ENCODE data around the gene UBE2M.
"Not testable (repeated sequence)": the region's sequence is repeated elsewhere in the genome, so short reads cannot be mapped to it uniquely, and the experiment has no call there.

Gene UBE2M

GRCh38 chr19:58558066-58558622 lies at the start of gene UBE2M:
Gene UBE2M (minus strand): TSS chr19:58558611. CDS start chr19:58558381, 230 bp downstream.
- DNase-seq (ENCODE audit: low read depth) = no peak

- DNase-seq (ENCODE audit: low read depth) = not testable (repeated sequence)
Observed at GRCh38 chr19:58607213-58607612, 48.8 kb upstream of the UBE2M start.

GRCh38 chr19:58606251-58606896 lies 48.0 kb upstream of the UBE2M start:
- not testable (repeated sequence) for DNase-seq (ENCODE audit: low read depth)

GRCh38 chr19:58586133-58586765 lies 27.8 kb upstream of the UBE2M start:
- no peak for DNase-seq (ENCODE audit: low read depth)

- no peak for DNase-seq (ENCODE audit: low read depth)
Observed at GRCh38 chr19:58585442-58586132, 27.2 kb upstream of the UBE2M start.

- no peak for DNase-seq (ENCODE audit: low read depth)
Observed at GRCh38 chr19:58584498-58585441, 26.4 kb upstream of the UBE2M start.

GRCh38 chr19:58582985-58583384 lies 24.6 kb upstream of the UBE2M start:
- no peak for DNase-seq (ENCODE audit: low read depth)

GRCh38 chr19:58581227-58582141 lies 23.1 kb upstream of the UBE2M start:
- peak; percentile 87 for DNase-seq (ENCODE audit: low read depth)

- no peak for DNase-seq (ENCODE audit: low read depth)
Observed at GRCh38 chr19:58579473-58580142, 21.2 kb upstream of the UBE2M start.

- DNase-seq (ENCODE audit: low read depth) = no peak
Observed at GRCh38 chr19:58578012-58578925, 19.9 kb upstream of the UBE2M start.

- not testable (repeated sequence) for DNase-seq (ENCODE audit: low read depth)
Observed at GRCh38 chr19:58577581-58577980, 19.2 kb upstream of the UBE2M start.

GRCh38 chr19:58575183-58576041 lies 17.0 kb upstream of the UBE2M start:
- DNase-seq (ENCODE audit: low read depth) = peak; percentile 72

- no peak for DNase-seq (ENCODE audit: low read depth)
Observed at GRCh38 chr19:58573658-58574164, 15.3 kb upstream of the UBE2M start.

GRCh38 chr19:58572818-58573657 lies 14.6 kb upstream of the UBE2M start, which contains the start of gene MZF1:
Gene MZF1 (minus strand): TSS chr19:58573335. CDS start chr19:58571389, 1,946 bp downstream.
- peak; percentile 99 for DNase-seq (ENCODE audit: low read depth)

- no peak for DNase-seq (ENCODE audit: low read depth)
Observed at GRCh38 chr19:58572026-58572817, 13.8 kb upstream of the UBE2M start.

GRCh38 chr19:58571575-58571947 lies 13.2 kb upstream of the UBE2M start:
- DNase-seq (ENCODE audit: low read depth) = no peak
